CD14-positive monocyte (primary cell): ENCODE data around the gene HOATZ. TPM values are rescaled to one million over a fixed set of nuclear protein-coding genes. Genes with fewer than 3 reads are reported as not detected.

Experiments
- DNase-seq, 3 donors: peaks; one replicate each; pipeline ENCODE4 v3.0.0-alpha.2; 2011 to 2022
- H2AFZ ChIP-seq: 2 replicates; pipeline ENCODE4 v1.6.0; 2012; ENCODE audit warnings: mild to moderate bottlenecking, low read depth, low read length, inconsistent platforms; ENCODE audit not compliant: insufficient read depth, poor library complexity, severe bottlenecking
- H3K27ac ChIP-seq, 2 donors: 1 replicate in 1 of 2; 2 replicates in 1 of 2; pipeline ENCODE4 v1.5.1; 2012 to 2013; ENCODE audit warnings: low read length in 2 of 2, control low read depth in 1 of 2, inconsistent platforms in 1 of 2, low read depth in 1 of 2, mild to moderate bottlenecking in 1 of 2
- H3K27me3 ChIP-seq, 2 donors: one replicate each; pipeline versions ENCODE4 v1.6.0 to v1.6.1; 2011 to 2013; ENCODE audit warnings: low read length in 2 of 2; ENCODE audit not compliant: control insufficient read depth in 2 of 2, insufficient read depth in 2 of 2
- H3K36me3 ChIP-seq, 2 donors: replicated peaks in 1 of 2; 1 replicate in 1 of 2; 2 replicates in 1 of 2; pipeline versions ENCODE4 v1.5.1 to v1.6.1; 2012 to 2013; ENCODE audit warnings: low read length in 2 of 2, control low read depth in 1 of 2, inconsistent platforms in 1 of 2, mild to moderate bottlenecking in 1 of 2; ENCODE audit not compliant: insufficient read depth in 2 of 2, control insufficient read depth in 1 of 2
- H3K4me1 ChIP-seq, 2 donors: 1 replicate in 1 of 2; 2 replicates in 1 of 2; pipeline versions ENCODE4 v1.5.1 to v1.6.1; 2012 to 2013; ENCODE audit warnings: low read length in 2 of 2, control low read depth in 1 of 2, inconsistent platforms in 1 of 2, mild to moderate bottlenecking in 1 of 2, moderate library complexity in 1 of 2; ENCODE audit not compliant: insufficient read depth in 2 of 2, control insufficient read depth in 1 of 2
- H3K4me2 ChIP-seq: replicated peaks from 2 replicates; pipeline ENCODE3; 2012; ENCODE audit warnings: low read length, moderate library complexity, mild to moderate bottlenecking; ENCODE audit not compliant: poor library complexity, severe bottlenecking; ENCODE audit errors: extremely low read depth
- H3K4me3 ChIP-seq, 3 experiments: fragments of 200-600 bp in 1 of 3; sonication (generic) in 1 of 3; replicated peaks in 1 of 3; 1 replicate in 2 of 3; 2 replicates in 1 of 3; pipeline ENCODE4 v1.5.1; 2011 to 2013; ENCODE audit warnings: low read length in 3 of 3, mild to moderate bottlenecking in 3 of 3, control low read depth in 2 of 3, low read depth in 2 of 3, inconsistent platforms in 1 of 3, moderate library complexity in 1 of 3
- H3K79me2 ChIP-seq: 2 replicates; pipeline ENCODE4 v1.6.0; 2012; ENCODE audit warnings: mild to moderate bottlenecking, control low read depth, inconsistent platforms, low read length, moderate library complexity; ENCODE audit not compliant: insufficient read depth
- H3K9ac ChIP-seq: 2 replicates; pipeline ENCODE4 v1.6.0; 2017; ENCODE audit warnings: low read length, mild to moderate bottlenecking; ENCODE audit not compliant: insufficient read depth, poor library complexity, severe bottlenecking
- H3K9me3 ChIP-seq, 2 donors: replicated peaks in 1 of 2; 1 replicate in 1 of 2; 2 replicates in 1 of 2; pipeline versions ENCODE4 v1.5.1 to v1.6.1; 2012 to 2013; ENCODE audit warnings: low read length in 2 of 2, control low read depth in 1 of 2; ENCODE audit not compliant: control insufficient read depth in 1 of 2, insufficient read depth in 1 of 2
- H4K20me1 ChIP-seq: 2 replicates; pipeline ENCODE4 v1.6.0; 2012; ENCODE audit warnings: mild to moderate bottlenecking, low read length, control low read depth, moderate library complexity; ENCODE audit not compliant: insufficient read depth
- H3K27ac Mint-ChIP-seq, 7 donors: one replicate each; pipeline ENCODE4 v1.8.0; 2020; ENCODE audit warnings: mild to moderate bottlenecking in 7 of 7, mixed read lengths in 7 of 7, moderate library complexity in 6 of 7, inconsistent platforms in 2 of 7
- H3K27me3 Mint-ChIP-seq, 3 donors: one replicate each; pipeline ENCODE4 v1.8.0; 2021 to 2022; ENCODE audit warnings: low read depth in 3 of 3, mild to moderate bottlenecking in 3 of 3, mixed read lengths in 3 of 3, moderate library complexity in 3 of 3, inconsistent platforms in 1 of 3
- H3K36me3 Mint-ChIP-seq, 2 donors: one replicate each; pipeline ENCODE4 v1.8.0; 2020; ENCODE audit warnings: mixed read lengths in 2 of 2, inconsistent platforms in 1 of 2, mild to moderate bottlenecking in 1 of 2
- H3K4me1 Mint-ChIP-seq: one replicate; pipeline ENCODE4 v1.8.0; 2020; ENCODE audit warnings: mild to moderate bottlenecking, mixed read lengths
- H3K4me3 Mint-ChIP-seq, 2 donors: one replicate each; pipeline ENCODE4 v1.8.0; 2020; ENCODE audit warnings: mild to moderate bottlenecking in 2 of 2, mixed read lengths in 2 of 2, moderate library complexity in 1 of 2
- H3K9me3 Mint-ChIP-seq, 7 donors: one replicate each; pipeline ENCODE4 v1.8.0; 2020 to 2022; ENCODE audit warnings: mixed read lengths in 7 of 7, mild to moderate bottlenecking in 6 of 7, moderate library complexity in 6 of 7, inconsistent platforms in 2 of 7
- CTCF ChIP-seq: fragments of 200-600 bp; IDR thresholded peaks from one replicate; pipeline ENCODE4 v1.8.0; 2022; ENCODE audit warnings: antibody characterized with exemption, mild to moderate bottlenecking
- WGBS: methylation state at CpG from one replicate; pipeline ENCODE4 v1.1.5; 2013; ENCODE audit warnings: missing lambda C conversion rate; ENCODE audit not compliant: insufficient coverage; 5-methylcytosine and 5-hydroxymethylcytosine counted together
- intact Hi-C, 2 donors: fragments of 100-400 bp; cut with micrococcal nuclease; formaldehyde crosslinking; loops; one replicate each; pipeline versions ENCODE4 v1.15.0 to v1.15.1; 2023
- polyA plus RNA-seq, 3 donors: library from polyadenylated mRNA; depleted of rRNA in 1 of 3; unstranded in 2 of 3; stranded (reverse) in 1 of 3; fragments of 300-500 nt in 2 of 3; fragments of >200 nt in 1 of 3; fragmentation: Illumina TruSeq in 2 of 3; gene quantifications; 1 replicate in 2 of 3; 2 replicates in 1 of 3; pipeline ENCODE4 v1.2.3, GENCODE V29; 2012 to 2021

The HOATZ gene
- polyA plus RNA-seq, 3 donors, result not detected

GRCh38 chr11:111521135-111521534, 6.6 kb downstream of the HOATZ start:
- no CpG with 5 or more reads among the region's 2 CpGs for WGBS
- peaks cover 3% of the 10 kb centered on the region in 2 donors for H3K4me1 ChIP-seq

GRCh38 chr11:111522426-111522825, 7.8 kb downstream of the HOATZ start:
- WGBS, result 93% methylated on average over 2 of the region's 5 CpGs
- H3K9me3 ChIP-seq, result no peaks in the 10 kb centered on the region
- H3K27ac Mint-ChIP-seq, result no peak overlapping the region

More at GRCh38 chr11:111521135-111521534, 6.6 kb downstream of the HOATZ start:
- intact Hi-C loops, result no loop called here
- H3K4me3 Mint-ChIP-seq, result no peak overlapping the region
- TF ChIP-seq CTCF, result no peak
- no peak overlapping the region for H3K9ac ChIP-seq
- DNase-seq, result no peak
- H4K20me1 ChIP-seq, result no peaks in the 10 kb centered on the region
- no peaks in the 10 kb centered on the region for H3K79me2 ChIP-seq
- no peaks in the 10 kb centered on the region for H3K36me3 Mint-ChIP-seq
- no peak overlapping the region for H3K27ac Mint-ChIP-seq
- H3K36me3 ChIP-seq, result no peaks in the 10 kb centered on the region
- H3K4me1 Mint-ChIP-seq, result peaks cover 9% of the 10 kb centered on the region
- H3K27me3 Mint-ChIP-seq, result peaks cover 0 to 1% (median 0%) of the 10 kb centered on the region in 3 donors
- H3K4me3 ChIP-seq, result no peak overlapping the region
- no peaks in the 10 kb centered on the region for H3K27me3 ChIP-seq
- no peaks in the 10 kb centered on the region for H3K9me3 Mint-ChIP-seq
- H2AFZ ChIP-seq, result no peak overlapping the region
- H3K9me3 ChIP-seq, result no peaks in the 10 kb centered on the region
- no peak overlapping the region for H3K4me2 ChIP-seq
- H3K27ac ChIP-seq, result no peak overlapping the region

More at GRCh38 chr11:111522426-111522825, 7.8 kb downstream of the HOATZ start:
- Histone ChIP-seq H3K36me3 (no peaks in the 10 kb centered on the region), H3K4me2 (no peak overlapping the region), H2AFZ (no peak overlapping the region), H3K27me3 (no peaks in the 10 kb centered on the region), H3K9ac (no peak overlapping the region), H3K4me1 (peaks cover 3% of the 10 kb centered on the region in 2 donors), H3K27ac (no peak overlapping the region), H3K4me3 (no peak overlapping the region), H3K79me2 (no peaks in the 10 kb centered on the region), H4K20me1 (no peaks in the 10 kb centered on the region)
- H3K4me1 Mint-ChIP-seq, result peaks cover 9% of the 10 kb centered on the region
- TF ChIP-seq CTCF, result no peak
- no peak for DNase-seq
- intact Hi-C loops, result no loop called here
- H3K36me3 Mint-ChIP-seq, result no peaks in the 10 kb centered on the region
- H3K27me3 Mint-ChIP-seq, result peaks cover 0 to 1% (median 0%) of the 10 kb centered on the region in 3 donors
- no peaks in the 10 kb centered on the region for H3K9me3 Mint-ChIP-seq
- no peak overlapping the region for H3K4me3 Mint-ChIP-seq
